Astrocyte (in vitro differentiated cells and primary cell): ENCODE results near the gene UACA. TPM values are rescaled to one million over a fixed set of nuclear protein-coding genes. Genes with fewer than 3 reads are reported as not detected.

Experiments used
- DNase-seq: peaks from one replicate; pipeline ENCODE4 v3.0.0-alpha.2; 2010; ENCODE audit warnings: low read depth
- FAIRE-seq: peaks from 2 replicates; lab custom pipeline; 2011; peaks lifted over from hg19 to GRCh38; lab: Jason Lieb, UNC
- H2AFZ ChIP-seq: 2 replicates; pipeline ENCODE4 v1.6.0; 2012; ENCODE audit warnings: low read depth, low read length, inconsistent platforms
- H3K27ac ChIP-seq: 2 replicates; pipeline ENCODE4 v1.5.1; 2011; ENCODE audit warnings: low read depth, low read length, inconsistent platforms
- H3K27me3 ChIP-seq: 2 replicates; pipeline ENCODE4 v1.6.0; 2011; ENCODE audit warnings: low read length, inconsistent platforms; ENCODE audit not compliant: insufficient read depth
- H3K36me3 ChIP-seq: 2 replicates; pipeline ENCODE4 v1.5.1; 2011; ENCODE audit warnings: low read length, inconsistent platforms; ENCODE audit not compliant: insufficient read depth
- H3K4me1 ChIP-seq: 2 replicates; pipeline ENCODE4 v1.5.1; 2011; ENCODE audit warnings: low read length, inconsistent platforms; ENCODE audit not compliant: insufficient read depth
- H3K4me2 ChIP-seq: 2 replicates; pipeline ENCODE4 v1.6.0; 2012; ENCODE audit warnings: low read length, inconsistent platforms
- H3K4me3 ChIP-seq: 2 replicates; pipeline ENCODE4 v1.5.1; 2011; ENCODE audit warnings: low read depth, mild to moderate bottlenecking, low read length, inconsistent platforms; ENCODE audit not compliant: insufficient read depth
- H3K79me2 ChIP-seq: 2 replicates; pipeline ENCODE4 v1.6.0; 2012; ENCODE audit warnings: mild to moderate bottlenecking, low read length, inconsistent platforms; ENCODE audit not compliant: insufficient read depth
- H3K9ac ChIP-seq: 2 replicates; pipeline ENCODE4 v1.6.0; 2012; ENCODE audit warnings: mild to moderate bottlenecking, low read length, inconsistent platforms
- H3K9me3 ChIP-seq: 2 replicates; pipeline ENCODE4 v1.5.1; 2012; ENCODE audit warnings: low read depth, mild to moderate bottlenecking, low read length, inconsistent platforms; ENCODE audit not compliant: insufficient read depth
- H4K20me1 ChIP-seq: 2 replicates; pipeline ENCODE4 v1.6.0; 2012; ENCODE audit warnings: low read length, inconsistent platforms; ENCODE audit not compliant: insufficient read depth
- H3K27ac Mint-ChIP-seq: one replicate; pipeline ENCODE4 v1.8.0; 2021; ENCODE audit warnings: mild to moderate bottlenecking, mixed read lengths; ENCODE audit not compliant: unreplicated experiment
- H3K27me3 Mint-ChIP-seq: one replicate; pipeline ENCODE4 v1.8.0; 2021; ENCODE audit warnings: low read depth, mixed read lengths; ENCODE audit not compliant: unreplicated experiment
- H3K36me3 Mint-ChIP-seq: one replicate; pipeline ENCODE4 v1.8.0; 2021; ENCODE audit warnings: low read depth, mixed read lengths; ENCODE audit not compliant: unreplicated experiment
- H3K4me1 Mint-ChIP-seq: one replicate; pipeline ENCODE4 v1.8.0; 2021; ENCODE audit warnings: low read depth, mixed read lengths; ENCODE audit not compliant: unreplicated experiment
- H3K4me3 Mint-ChIP-seq: one replicate; pipeline ENCODE4 v1.8.0; 2021; ENCODE audit warnings: mild to moderate bottlenecking, moderate library complexity, mixed read lengths; ENCODE audit not compliant: unreplicated experiment
- H3K9me3 Mint-ChIP-seq: one replicate; pipeline ENCODE4 v1.8.0; 2021; ENCODE audit warnings: mild to moderate bottlenecking, mixed read lengths; ENCODE audit not compliant: unreplicated experiment
- EZH2 ChIP-seq: IDR thresholded peaks from 2 replicates; pipeline ENCODE4 v1.6.1; 2012; ENCODE audit warnings: mild to moderate bottlenecking, low read length, inconsistent platforms; ENCODE audit not compliant: insufficient read depth
- total RNA-seq: library from RNA; stranded (reverse); gene quantifications from 2 replicates; pipeline ENCODE4 v1.2.1, GENCODE V29; 2021
- TF ChIP-seq, protein P1 (sequence below): IDR thresholded peaks from 2 replicates; pipeline ENCODE4 v1.5.1; 2011; ENCODE audit warnings: low read depth, mild to moderate bottlenecking, inconsistent platforms, low read length, moderate library complexity; ENCODE audit not compliant: insufficient read depth

UACA gene
- total RNA-seq, 1 donor from 2014 or later = 168 TPM

DNA sequence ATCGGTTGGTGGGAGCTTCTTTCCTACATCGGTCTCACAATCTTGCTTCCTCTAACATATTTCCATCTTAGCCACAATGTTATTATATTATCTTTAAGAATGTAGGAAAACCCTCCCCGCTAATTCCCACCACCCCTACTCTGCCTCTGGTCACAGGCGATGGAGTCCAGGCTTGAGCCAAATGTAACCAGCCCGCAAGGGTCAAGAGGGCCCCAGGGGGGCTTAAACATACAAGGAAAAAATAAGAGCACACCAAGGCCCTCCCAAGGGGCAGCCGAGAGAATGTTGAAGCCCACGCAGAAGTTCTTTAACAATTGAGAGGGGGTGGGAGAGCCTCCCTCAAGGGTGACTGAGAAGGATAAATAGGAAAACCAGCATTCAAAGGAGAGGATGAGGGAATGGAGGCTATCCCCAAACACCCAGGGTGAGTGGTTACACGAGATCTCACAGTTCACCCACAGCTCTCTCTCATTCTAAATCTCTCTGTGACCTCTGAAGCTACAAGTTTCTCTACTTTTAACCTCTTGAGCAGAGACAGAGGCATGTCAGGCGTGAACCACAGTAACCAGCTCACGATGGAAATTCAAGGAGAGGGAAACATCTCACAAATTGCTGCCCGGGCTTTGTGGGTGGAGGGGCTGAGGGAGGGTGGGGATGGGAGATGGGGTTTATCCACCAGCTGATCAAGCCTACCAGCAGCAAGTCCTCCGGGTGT is 31.4 kb upstream of the UACA start:
- Histone ChIP-seq H3K9ac (peak overlapping the region; percentile 88), H2AFZ (peak overlapping the region; percentile 2), H3K27me3 (no peaks in the 10 kb centered on the region), H3K4me3 (peak overlapping the region; percentile 38), H3K36me3 (no peaks in the 10 kb centered on the region), H3K9me3 (no peaks in the 10 kb centered on the region), H3K4me1 (peaks cover 63% of the 10 kb centered on the region), H3K4me2 (peak overlapping the region; percentile 81), H4K20me1 (no peaks in the 10 kb centered on the region), H3K79me2 (no peaks in the 10 kb centered on the region), H3K27ac (peak overlapping the region; percentile 99)
- H3K36me3 Mint-ChIP-seq = no peaks in the 10 kb centered on the region
- peaks cover 56% of the 10 kb centered on the region for H3K4me1 Mint-ChIP-seq
- H3K4me3 Mint-ChIP-seq = peak overlapping the region; percentile 54
- no peaks in the 10 kb centered on the region for H3K27me3 Mint-ChIP-seq
- TF ChIP-seq, protein P1, sequence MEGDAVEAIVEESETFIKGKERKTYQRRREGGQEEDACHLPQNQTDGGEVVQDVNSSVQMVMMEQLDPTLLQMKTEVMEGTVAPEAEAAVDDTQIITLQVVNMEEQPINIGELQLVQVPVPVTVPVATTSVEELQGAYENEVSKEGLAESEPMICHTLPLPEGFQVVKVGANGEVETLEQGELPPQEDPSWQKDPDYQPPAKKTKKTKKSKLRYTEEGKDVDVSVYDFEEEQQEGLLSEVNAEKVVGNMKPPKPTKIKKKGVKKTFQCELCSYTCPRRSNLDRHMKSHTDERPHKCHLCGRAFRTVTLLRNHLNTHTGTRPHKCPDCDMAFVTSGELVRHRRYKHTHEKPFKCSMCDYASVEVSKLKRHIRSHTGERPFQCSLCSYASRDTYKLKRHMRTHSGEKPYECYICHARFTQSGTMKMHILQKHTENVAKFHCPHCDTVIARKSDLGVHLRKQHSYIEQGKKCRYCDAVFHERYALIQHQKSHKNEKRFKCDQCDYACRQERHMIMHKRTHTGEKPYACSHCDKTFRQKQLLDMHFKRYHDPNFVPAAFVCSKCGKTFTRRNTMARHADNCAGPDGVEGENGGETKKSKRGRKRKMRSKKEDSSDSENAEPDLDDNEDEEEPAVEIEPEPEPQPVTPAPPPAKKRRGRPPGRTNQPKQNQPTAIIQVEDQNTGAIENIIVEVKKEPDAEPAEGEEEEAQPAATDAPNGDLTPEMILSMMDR = no peak
- TF ChIP-seq EZH2 = no peak
- DNase-seq = peak; percentile 76
- H3K9me3 Mint-ChIP-seq = no peaks in the 10 kb centered on the region
- no peak for FAIRE-seq
- peak overlapping the region; percentile 100 for H3K27ac Mint-ChIP-seq

DNA sequence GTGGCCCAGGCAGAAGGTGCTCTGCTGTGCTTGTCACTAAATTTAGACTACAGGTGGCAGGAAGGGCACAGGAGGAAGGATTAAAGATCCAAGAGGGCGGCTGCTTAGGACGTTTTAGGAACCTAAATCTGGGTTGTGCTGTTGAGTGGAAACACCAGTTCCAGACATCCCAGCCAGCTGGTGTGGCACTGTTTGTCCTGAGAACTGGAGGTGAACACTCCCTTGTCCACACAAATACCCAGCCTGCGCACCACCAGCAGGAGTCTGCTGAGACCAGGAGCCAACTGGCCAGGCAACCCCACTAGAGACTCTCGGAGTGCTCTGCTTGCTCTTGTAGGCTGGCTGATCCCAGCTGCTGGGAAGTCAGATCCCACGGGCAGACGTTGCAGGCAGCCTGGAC is 30.3 kb upstream of the UACA start:
- DNase-seq (no peak), FAIRE-seq (no peak)
- H3K36me3 Mint-ChIP-seq = no peaks in the 10 kb centered on the region
- no peak overlapping the region for H3K4me3 Mint-ChIP-seq
- H3K27ac Mint-ChIP-seq = peak overlapping the region; percentile 100
- peak overlapping the region; percentile 81 for H3K4me2 ChIP-seq
- H2AFZ ChIP-seq = no peak overlapping the region
- H3K9me3 Mint-ChIP-seq = no peaks in the 10 kb centered on the region
- H3K9ac ChIP-seq = peak overlapping the region; percentile 88
- no peaks in the 10 kb centered on the region for H3K27me3 Mint-ChIP-seq
- no peaks in the 10 kb centered on the region for H3K27me3 ChIP-seq
- H3K79me2 ChIP-seq = no peaks in the 10 kb centered on the region
- TF ChIP-seq EZH2 = no peak
- TF ChIP-seq, protein P1 = no peak
- no peak overlapping the region for H3K4me3 ChIP-seq
- H3K9me3 ChIP-seq = no peaks in the 10 kb centered on the region
- peaks cover 51% of the 10 kb centered on the region for H3K4me1 Mint-ChIP-seq
- peaks cover 61% of the 10 kb centered on the region for H3K4me1 ChIP-seq
- H4K20me1 ChIP-seq = no peaks in the 10 kb centered on the region
- H3K27ac ChIP-seq = peak overlapping the region; percentile 99
- H3K36me3 ChIP-seq = no peaks in the 10 kb centered on the region

DNA sequence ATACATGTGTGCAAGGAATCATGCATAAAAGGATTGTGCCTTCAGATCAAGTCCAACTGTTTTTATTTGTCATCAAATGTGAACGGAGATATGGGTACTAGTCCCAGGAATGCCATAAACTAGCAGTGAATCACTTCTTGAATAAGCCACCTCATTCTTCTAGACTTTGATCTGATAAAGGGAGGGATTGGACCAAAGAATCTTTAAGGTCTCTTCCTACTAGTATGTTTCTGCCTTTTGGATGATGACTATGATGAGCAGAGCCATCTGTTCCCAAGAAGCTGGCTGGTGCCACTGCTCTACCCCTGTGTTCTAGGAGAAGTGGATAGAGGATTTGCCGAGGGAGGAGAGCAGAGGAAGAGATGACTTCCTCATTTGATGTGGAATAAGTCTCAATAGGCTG is 28.8 kb upstream of the UACA start:
- no peaks in the 10 kb centered on the region for H3K27me3 ChIP-seq
- peaks cover 64% of the 10 kb centered on the region for H3K4me1 ChIP-seq
- H2AFZ ChIP-seq = no peak overlapping the region
- H3K79me2 ChIP-seq = no peaks in the 10 kb centered on the region
- H3K9me3 ChIP-seq = no peaks in the 10 kb centered on the region
- Mint-ChIP-seq H3K4me3 (no peak overlapping the region), H3K27me3 (no peaks in the 10 kb centered on the region), H3K4me1 (peaks cover 48% of the 10 kb centered on the region), H3K9me3 (no peaks in the 10 kb centered on the region), H3K36me3 (no peaks in the 10 kb centered on the region), H3K27ac (peak overlapping the region; percentile 38)
- peak; percentile 89 for DNase-seq
- TF ChIP-seq, protein P1 = no peak
- TF ChIP-seq EZH2 = no peak
- H3K36me3 ChIP-seq = no peaks in the 10 kb centered on the region
- peak overlapping the region; percentile 62 for H3K4me2 ChIP-seq
- H3K4me3 ChIP-seq = no peak overlapping the region
- peak overlapping the region; percentile 82 for H3K27ac ChIP-seq
- FAIRE-seq = peak; percentile 75
- H4K20me1 ChIP-seq = no peaks in the 10 kb centered on the region
- H3K9ac ChIP-seq = peak overlapping the region; percentile 54
